Esophagus (tissue), 2 donors: Measurements from ENCODE around the gene PRPF19. TPM values are rescaled to one million over a fixed set of nuclear protein-coding genes. Genes with fewer than 3 reads are reported as not detected.

Experiments
- H3K27ac ChIP-seq, 2 donors: one replicate each; pipeline ENCODE4 v1.5.1; 2013; ENCODE audit warnings: low read depth in 2 of 2, mild to moderate bottlenecking in 2 of 2, inconsistent platforms in 1 of 2, low read length in 1 of 2, moderate library complexity in 1 of 2
- H3K27me3 ChIP-seq, 2 donors: one replicate each; pipeline ENCODE4 v1.6.1; 2013; ENCODE audit warnings: low read length in 2 of 2, control low read depth in 1 of 2, mild to moderate bottlenecking in 1 of 2; ENCODE audit not compliant: insufficient read depth in 2 of 2, control insufficient read depth in 1 of 2
- H3K36me3 ChIP-seq, 2 donors: one replicate each; pipeline ENCODE4 v1.6.1; 2013; ENCODE audit warnings: low read length in 1 of 2; ENCODE audit not compliant: control insufficient read depth in 2 of 2, insufficient read depth in 2 of 2
- H3K4me1 ChIP-seq, 2 donors: one replicate each; pipeline ENCODE4 v1.6.1; 2013; ENCODE audit warnings: low read length in 1 of 2; ENCODE audit not compliant: control insufficient read depth in 2 of 2, insufficient read depth in 2 of 2
- H3K4me3 ChIP-seq, 2 donors: one replicate each; pipeline ENCODE4 v1.5.1; 2013; ENCODE audit warnings: low read length in 2 of 2, mild to moderate bottlenecking in 2 of 2, low read depth in 1 of 2, moderate library complexity in 1 of 2
- H3K9me3 ChIP-seq, 2 donors: one replicate each; pipeline ENCODE4 v1.6.1; 2013; ENCODE audit warnings: mild to moderate bottlenecking in 2 of 2, low read depth in 1 of 2, low read length in 1 of 2, moderate library complexity in 1 of 2; ENCODE audit not compliant: control insufficient read depth in 2 of 2, insufficient read depth in 1 of 2
- WGBS, 2 donors: extraction: QIAGEN DNeasy Blood & Tissue Kit; methylation state at CpG; one replicate each; pipeline ENCODE4 v1.1.7; 2013; 5-methylcytosine and 5-hydroxymethylcytosine counted together
- polyA plus RNA-seq, 2 donors: library from polyadenylated mRNA; stranded (reverse); fragments of 200-250 nt; gene quantifications; one replicate each; pipeline ENCODE4 v1.2.3, GENCODE V29; 2013
- donor health status: healthy with polysubstance abuse.
- donor health status: Bipolar disorder and iron deficiency.

PRPF19 gene
- polyA plus RNA-seq, 2 donors = 55.1 to 78.2 TPM

DNA sequence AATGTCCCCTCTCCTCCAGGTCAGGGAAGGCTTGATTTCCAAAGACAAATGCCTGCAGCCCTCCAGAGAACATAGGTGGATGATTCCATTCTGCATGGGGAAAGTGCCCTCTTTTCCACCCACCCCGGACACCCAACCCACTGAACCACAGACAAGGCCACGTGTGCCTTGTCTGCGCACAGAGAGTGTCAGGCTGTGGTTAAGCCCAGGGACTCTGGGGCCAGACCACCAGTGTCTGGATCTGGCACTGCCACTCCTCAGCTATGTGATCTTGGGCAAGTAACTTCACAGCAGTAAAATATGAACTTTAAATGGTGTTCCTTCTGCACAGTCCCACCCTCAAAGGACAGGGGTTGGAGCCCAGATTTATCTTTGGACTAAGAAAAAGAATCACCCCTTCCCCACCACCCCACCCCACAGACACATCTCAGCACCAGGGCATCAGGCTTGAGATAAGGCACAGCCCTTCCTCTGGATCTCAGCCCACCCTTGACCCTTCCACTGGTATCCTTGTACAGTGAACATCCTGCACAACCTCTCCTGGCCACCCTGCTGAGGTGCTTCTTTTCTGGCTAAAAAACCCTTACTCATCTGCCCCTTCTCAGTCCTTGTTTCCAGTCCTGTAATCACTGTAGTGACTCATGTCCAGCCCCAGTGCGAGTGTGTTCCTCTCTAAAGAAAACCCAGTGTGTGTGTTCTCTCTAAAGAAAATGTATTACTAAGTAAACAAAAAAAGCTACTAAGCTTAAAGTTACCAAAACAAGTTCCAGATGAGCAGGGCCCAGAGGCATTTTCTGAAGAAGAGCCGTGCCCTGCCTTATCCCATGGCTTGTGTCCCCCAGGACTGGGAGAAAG lies 48.8 kb downstream of the PRPF19 start:
- H3K27ac ChIP-seq = no peak overlapping the region
- H3K36me3 ChIP-seq = peaks cover 0 to 6% of the 10 kb centered on the region in 2 donors
- H3K27me3 ChIP-seq = no peaks in the 10 kb centered on the region
- peaks cover 0 to 2% of the 10 kb centered on the region in 2 donors for H3K9me3 ChIP-seq
- H3K4me1 ChIP-seq = no peaks in the 10 kb centered on the region
- H3K4me3 ChIP-seq = no peak overlapping the region
- WGBS, 2 donors = 70 to 83% methylated on average over 5 of the region's 5 CpGs

DNA sequence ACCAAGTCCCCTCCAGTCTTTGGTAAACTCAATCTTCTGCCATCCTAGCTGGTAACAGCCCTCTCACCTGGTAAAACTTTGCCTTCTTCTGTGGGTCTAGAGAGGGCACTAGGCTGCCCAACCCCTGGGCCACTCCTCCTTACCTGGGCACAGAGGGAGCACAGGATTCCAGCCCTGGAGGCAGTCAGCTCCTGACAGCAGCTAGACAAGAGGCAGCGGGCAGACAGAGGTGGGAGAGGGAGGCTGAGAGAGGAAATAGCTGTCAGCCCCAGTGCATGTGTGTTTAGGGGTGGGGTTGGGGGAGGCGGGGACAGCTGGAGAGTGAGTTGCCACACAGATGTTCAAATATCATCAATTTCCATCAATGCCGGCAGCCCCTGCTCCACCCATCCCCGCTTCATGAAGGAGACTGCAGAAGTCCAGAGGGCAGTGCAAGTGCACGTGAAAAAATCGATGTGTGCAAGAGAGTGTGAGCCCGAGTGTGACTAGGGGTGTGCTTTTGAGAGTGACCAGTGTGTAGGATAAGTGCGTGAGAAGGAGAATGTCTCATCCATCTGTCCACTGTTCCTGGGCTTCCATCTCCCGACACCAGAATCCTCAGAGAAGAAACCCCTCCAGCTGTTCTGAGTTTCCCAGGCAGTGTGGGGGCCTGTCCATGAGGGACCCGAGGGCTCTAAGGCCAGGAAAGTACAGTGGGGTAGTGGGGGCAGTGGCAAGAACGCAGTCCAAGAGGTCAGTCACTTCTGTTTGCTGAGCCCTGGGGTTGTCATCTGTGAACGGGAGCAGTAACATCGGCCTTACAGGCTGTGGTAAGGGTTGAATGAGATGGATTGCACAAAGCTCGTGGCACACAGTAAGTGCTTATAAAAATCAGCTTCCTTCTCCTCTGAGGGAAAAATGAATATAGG lies 50.4 kb downstream of the PRPF19 start, which contains the start of gene PTGDR2:
PTGDR2 (minus strand) TSS at position 225 of the 908 bp plus-strand sequence. CDS start 2,228 bp downstream, outside the sequence.
- H3K36me3 ChIP-seq = peaks cover 0 to 16% of the 10 kb centered on the region in 2 donors
- no peaks in the 10 kb centered on the region for H3K27me3 ChIP-seq
- peaks cover 0 to 8% of the 10 kb centered on the region in 2 donors for H3K9me3 ChIP-seq
- peak within 1 kb of the TSS in 1 of 2 donors; percentile 5 for H3K4me3 ChIP-seq
- no peak within 1 kb of the TSS for H3K27ac ChIP-seq
- no peaks in the 10 kb centered on the region for H3K4me1 ChIP-seq
- 43 to 50% methylated on average over 14 of the region's 14 CpGs for WGBS, 2 donors

DNA sequence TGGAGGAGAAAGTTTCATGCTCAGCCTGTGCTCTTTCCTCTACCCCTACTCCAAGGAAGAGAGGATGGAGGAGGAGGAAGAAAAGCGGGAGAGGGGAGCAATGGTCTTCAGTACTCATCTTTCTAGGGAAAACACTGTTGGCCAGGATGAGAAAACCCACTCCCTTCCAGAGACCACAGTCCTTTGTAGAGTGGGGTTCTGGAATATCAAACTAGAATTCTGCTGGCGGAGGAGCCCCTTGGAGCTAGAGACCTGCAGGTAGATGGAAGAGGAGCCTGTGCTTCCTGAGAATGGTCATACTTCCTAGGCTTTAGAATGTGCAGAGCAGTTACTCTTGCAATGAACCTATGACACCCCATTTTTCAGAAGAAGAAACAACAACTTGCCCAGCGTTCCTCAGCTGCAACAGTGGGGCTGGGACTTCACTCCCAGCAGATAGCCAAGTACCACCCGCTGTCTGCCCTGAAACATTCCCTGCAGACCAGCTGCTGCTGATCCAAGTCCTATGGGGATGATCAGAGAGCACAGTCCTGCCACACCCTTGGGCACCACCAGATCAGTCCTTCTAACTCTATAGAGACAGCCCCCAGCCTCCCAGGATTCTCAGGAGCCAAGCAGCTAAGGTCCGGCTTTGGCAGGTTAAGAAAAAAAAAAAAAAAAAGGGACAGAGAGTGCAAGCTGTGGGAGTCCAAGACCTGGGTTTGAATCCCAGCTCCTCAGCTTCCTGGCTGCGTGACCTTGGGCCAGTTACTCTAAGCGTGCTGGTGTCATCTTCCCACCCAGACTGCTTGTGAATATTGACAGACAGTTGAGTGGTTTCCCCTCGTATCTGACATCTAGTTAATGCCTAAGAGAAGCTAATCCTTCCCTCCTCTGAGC lies 51.3 kb downstream of the PRPF19 start:
- peaks cover 0 to 8% of the 10 kb centered on the region in 2 donors for H3K9me3 ChIP-seq
- peak overlapping the region in 1 of 2 donors; percentile 5 for H3K4me3 ChIP-seq
- WGBS, 2 donors = 47 to 65% methylated on average over 8 of the region's 8 CpGs
- no peaks in the 10 kb centered on the region for H3K27me3 ChIP-seq
- peaks cover 4 to 24% of the 10 kb centered on the region in 2 donors for H3K36me3 ChIP-seq
- no peaks in the 10 kb centered on the region for H3K4me1 ChIP-seq
- H3K27ac ChIP-seq = no peak overlapping the region

DNA sequence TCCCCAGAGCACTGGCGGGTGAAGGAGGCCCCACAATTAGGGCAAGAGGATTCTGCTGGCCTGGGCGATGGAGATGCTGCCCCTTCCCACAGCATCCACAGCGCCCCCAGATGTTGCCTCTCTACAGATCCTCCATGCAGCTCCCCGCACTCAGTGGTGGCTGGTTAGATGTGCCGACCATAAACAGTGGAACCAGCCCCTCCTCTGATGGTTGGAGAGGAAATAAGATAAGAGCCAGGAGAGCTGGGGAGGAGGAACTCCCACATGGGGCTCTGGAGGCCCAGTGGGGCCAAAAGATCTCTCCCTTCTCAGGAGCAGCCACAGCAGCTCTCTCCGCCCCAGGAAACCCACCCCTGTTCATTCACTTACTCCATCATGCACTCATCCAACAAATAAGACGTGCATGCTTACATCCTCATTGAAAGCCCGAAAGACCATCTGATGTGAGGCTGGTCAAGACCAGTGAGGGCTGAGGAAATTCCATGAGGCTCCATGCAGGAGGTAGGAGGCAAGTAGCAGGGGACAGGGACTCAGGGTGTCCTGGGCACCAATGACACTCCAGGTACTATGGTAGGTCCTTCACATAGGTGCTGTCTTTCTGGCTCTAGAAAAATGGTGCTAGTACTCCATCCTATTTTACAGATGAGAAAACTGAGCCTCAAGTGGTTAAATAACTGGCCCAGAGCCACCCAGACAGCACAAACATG lies 52.1 kb downstream of the PRPF19 start:
- Histone ChIP-seq H3K36me3 (peaks cover 4 to 31% of the 10 kb centered on the region in 2 donors), H3K27ac (no peak overlapping the region), H3K4me1 (no peaks in the 10 kb centered on the region), H3K9me3 (peaks cover 0 to 8% of the 10 kb centered on the region in 2 donors), H3K4me3 (no peak overlapping the region), H3K27me3 (no peaks in the 10 kb centered on the region)
- 80 to 82% methylated on average over 8 of the region's 8 CpGs for WGBS, 2 donors

DNA sequence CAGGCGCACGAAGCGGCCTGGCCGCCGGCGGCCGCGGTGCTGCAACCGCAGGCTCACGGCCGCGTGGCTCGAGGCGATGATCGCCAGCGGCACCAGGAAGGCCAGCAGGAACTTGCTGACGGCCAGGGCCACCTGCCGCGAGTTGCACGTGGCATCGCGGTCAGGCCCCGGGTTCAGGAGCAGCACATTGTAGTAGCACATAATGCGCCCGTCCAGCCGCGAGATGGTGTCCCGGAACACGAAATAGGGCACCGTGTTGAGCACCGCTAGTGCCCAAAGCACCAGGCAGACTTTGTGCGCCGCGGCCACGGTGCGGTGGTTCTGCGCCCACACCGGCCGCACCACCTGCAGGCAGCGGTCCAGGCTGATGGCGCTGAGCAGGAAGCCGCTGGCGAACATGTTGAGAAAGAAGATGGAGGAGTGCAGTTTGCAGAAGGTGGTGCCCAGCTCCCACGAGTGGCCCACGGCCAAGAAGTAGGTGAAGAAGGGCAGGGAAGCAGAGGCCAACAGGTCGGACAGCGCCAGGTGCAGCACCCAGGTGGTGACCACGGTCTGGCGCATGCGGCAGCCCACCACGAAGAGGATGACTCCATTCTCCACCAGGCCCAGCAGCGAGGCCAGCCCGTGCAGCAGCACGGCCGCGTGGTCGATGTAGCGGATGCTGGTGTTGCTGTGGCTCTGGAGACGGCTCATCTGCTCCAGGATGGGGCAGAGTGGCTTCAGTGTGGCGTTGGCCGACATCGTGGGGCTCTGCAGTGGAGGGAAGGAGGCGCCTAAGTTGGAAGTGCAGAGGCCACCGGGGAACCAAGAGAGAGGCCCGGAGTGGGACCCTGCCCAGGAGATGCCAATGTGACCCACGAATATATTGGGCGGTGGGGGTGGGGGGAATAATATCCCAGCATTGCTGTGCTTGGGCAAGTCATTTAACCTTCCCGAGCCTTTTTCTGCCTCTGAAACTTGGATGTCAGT lies 53.1 kb downstream of the PRPF19 start:
- peaks cover 0 to 8% of the 10 kb centered on the region in 2 donors for H3K9me3 ChIP-seq
- H3K4me3 ChIP-seq = no peak overlapping the region
- no peaks in the 10 kb centered on the region for H3K27me3 ChIP-seq
- no peaks in the 10 kb centered on the region for H3K4me1 ChIP-seq
- no peak overlapping the region for H3K27ac ChIP-seq
- 86 to 89% methylated on average over 68 of the region's 68 CpGs for WGBS, 2 donors
- peaks cover 4 to 39% of the 10 kb centered on the region in 2 donors for H3K36me3 ChIP-seq

DNA sequence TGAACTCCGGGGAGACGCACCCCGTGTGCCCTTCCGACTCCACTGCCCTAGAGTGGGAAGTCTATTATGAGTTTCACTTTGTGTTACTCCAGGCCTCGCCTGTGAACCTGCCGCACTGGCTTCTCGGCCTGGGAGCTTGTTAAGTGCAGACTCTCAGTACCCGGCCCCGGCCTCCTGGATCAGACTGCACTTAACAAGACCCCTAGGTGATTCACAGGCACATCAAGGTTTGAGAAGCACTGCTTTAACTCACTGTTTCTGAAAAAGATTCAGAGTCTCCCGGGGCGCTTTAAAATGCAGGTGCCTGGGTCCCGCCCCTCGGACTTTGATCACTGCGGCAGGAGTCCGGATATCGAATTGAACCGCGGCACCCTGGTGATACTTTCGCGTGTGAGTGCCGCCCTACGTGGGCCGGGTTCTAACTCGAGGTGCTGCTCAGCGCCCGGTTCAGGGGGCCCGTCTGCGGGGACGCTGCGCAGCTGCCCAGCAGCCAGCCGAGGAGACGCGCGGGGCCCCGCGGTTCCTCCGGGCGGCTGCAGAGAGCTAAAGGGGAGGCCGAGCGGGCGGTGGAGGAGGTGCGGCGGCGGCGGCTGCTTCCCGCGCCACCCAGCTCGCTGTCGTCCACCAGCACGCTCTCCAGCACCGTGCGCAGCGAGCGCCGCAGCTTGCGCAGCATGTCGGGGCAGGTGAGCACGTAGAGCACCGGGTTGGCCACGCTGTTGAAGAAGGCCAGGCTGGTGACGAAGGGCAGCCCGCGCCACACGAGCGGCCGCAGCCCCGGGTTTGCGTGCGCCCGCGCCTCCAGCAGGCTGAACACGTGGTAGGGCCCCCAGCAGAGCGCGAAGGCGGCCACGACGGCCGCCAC lies 54.0 kb downstream of the PRPF19 start:
- no peaks in the 10 kb centered on the region for H3K27me3 ChIP-seq
- H3K4me3 ChIP-seq = no peak overlapping the region
- peaks cover 0 to 8% of the 10 kb centered on the region in 2 donors for H3K9me3 ChIP-seq
- WGBS, 2 donors = 53 to 70% methylated on average over 74 to 78 of the region's 78 CpGs
- peaks cover 9 to 46% of the 10 kb centered on the region in 2 donors for H3K36me3 ChIP-seq
- H3K4me1 ChIP-seq = no peaks in the 10 kb centered on the region
- H3K27ac ChIP-seq = no peak overlapping the region

DNA sequence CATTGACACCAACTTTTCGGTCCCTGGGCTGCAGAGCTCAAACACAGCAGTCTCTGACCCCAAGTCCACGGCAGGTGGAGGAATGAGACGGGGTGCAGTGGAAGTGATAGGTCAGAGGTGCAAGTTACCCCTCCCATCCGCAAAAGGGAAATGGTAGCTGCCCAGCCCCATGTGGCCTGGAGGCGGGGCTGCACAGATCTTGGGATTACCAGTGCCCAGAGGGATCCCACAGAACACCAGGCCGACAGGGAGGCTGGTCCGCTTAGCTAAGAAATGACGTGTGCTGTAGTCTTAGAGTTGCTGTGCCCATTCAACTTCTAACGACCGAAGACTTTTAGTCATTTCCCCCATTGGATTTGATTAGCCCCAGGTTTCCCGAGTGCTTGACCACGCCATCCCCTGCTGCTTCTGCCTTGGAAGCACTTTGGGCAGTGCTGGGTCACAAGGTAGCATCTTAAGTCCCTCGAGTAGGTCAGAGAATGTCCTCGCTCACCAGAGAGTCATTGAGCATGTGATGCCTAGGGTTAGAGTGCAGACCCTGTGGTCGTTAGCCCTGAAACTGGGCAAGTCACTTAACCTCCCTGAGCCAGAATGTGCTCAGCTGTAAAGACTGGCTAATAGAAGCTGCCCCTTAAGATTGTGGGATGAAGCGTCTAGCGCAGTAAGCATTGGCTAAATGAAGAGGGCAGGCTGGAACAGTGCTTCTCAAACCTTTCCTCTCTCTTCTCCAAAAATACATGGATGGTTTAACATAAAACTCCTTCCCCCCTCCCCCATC lies 54.9 kb downstream of the PRPF19 start:
- Histone ChIP-seq H3K27me3 (no peaks in the 10 kb centered on the region), H3K36me3 (peaks cover 9 to 46% of the 10 kb centered on the region in 2 donors), H3K4me3 (no peak overlapping the region), H3K9me3 (peaks cover 0 to 8% of the 10 kb centered on the region in 2 donors), H3K27ac (no peak overlapping the region), H3K4me1 (no peaks in the 10 kb centered on the region)
- WGBS, 2 donors = 89% methylated on average over 17 of the region's 17 CpGs
